ENCODE data around the gene CPT2. TPM values are rescaled to one million over a fixed set of nuclear protein-coding genes. Genes with fewer than 3 reads are reported as not detected.

Gene CPT2
- total RNA-seq, 1 experiment from 2014 or later, result 35.7 TPM

GRCh38 chr1:53153752-53154151 is 42.9 kb upstream of the CPT2 start:
- DNase-seq, result no peak
- no peaks in the 10 kb centered on the region for H3K9me2 ChIP-seq (ENCODE audit: insufficient read depth)
- no peak overlapping the region for H3K4me3 ChIP-seq
- H3K9me3 ChIP-seq (ENCODE audit: insufficient read depth, low read depth), result no peaks in the 10 kb centered on the region
- H3K4me2 ChIP-seq, result no peak overlapping the region
- ChIA-PET POLR2A (ENCODE audit: unreplicated experiment) (no interaction called here), CTCF (interaction anchor here (0.6 kb wide), 1 partner anchor 26 kb away, joined by 3 read pairs; no protein-coding TSS in a partner anchor)
- no peak overlapping the region for H2AFZ ChIP-seq
- no peaks in the 10 kb centered on the region for H3F3A ChIP-seq (ENCODE audit: insufficient read depth, low read depth)
- H3K36me3 ChIP-seq (ENCODE audit: low read depth), result no peaks in the 10 kb centered on the region
- intact Hi-C loops (cut with micrococcal nuclease; ENCODE audit: unreplicated experiment), result no loop called here
- BruUV-seq (replicated peaks), result no TSS peak
- no peak overlapping the region for H3K27ac ChIP-seq
- TF ChIP-seq CTCF (conservative IDR thresholded peaks at IDR 0.05), result no peak
- TF ChIP-seq EZH2 (IDR thresholded peaks at IDR 0.05; ENCODE audit: low read depth), result no peak
- H3K27me3 ChIP-seq (ENCODE audit: insufficient read depth, low read depth), result no peaks in the 10 kb centered on the region
- H3K4me1 ChIP-seq (replicated peaks; ENCODE audit: insufficient read depth), result no peaks in the 10 kb centered on the region
- no peaks in the 10 kb centered on the region for H3K79me2 ChIP-seq (ENCODE audit: low read depth)
- no peaks in the 10 kb centered on the region for H4K20me1 ChIP-seq (ENCODE audit: insufficient read depth)

- no peaks in the 10 kb centered on the region for H3K9me2 ChIP-seq (ENCODE audit: insufficient read depth)
- no peaks in the 10 kb centered on the region for H3F3A ChIP-seq (ENCODE audit: insufficient read depth, low read depth)
- H3K4me3 ChIP-seq, result no peak overlapping the region
- intact Hi-C loops (cut with micrococcal nuclease; ENCODE audit: unreplicated experiment), result no loop called here
- no peaks in the 10 kb centered on the region for H3K4me1 ChIP-seq (replicated peaks; ENCODE audit: insufficient read depth)
- no peaks in the 10 kb centered on the region for H4K20me1 ChIP-seq (ENCODE audit: insufficient read depth)
- no peak overlapping the region for H3K27ac ChIP-seq
- ChIA-PET CTCF (no interaction called here), POLR2A (ENCODE audit: unreplicated experiment) (no interaction called here)
- no peak overlapping the region for H3K4me2 ChIP-seq
- no TSS peak for BruUV-seq (replicated peaks)
- no peak for DNase-seq
- H2AFZ ChIP-seq, result no peak overlapping the region
- no peaks in the 10 kb centered on the region for H3K27me3 ChIP-seq (ENCODE audit: insufficient read depth, low read depth)
- H3K79me2 ChIP-seq (ENCODE audit: low read depth), result no peaks in the 10 kb centered on the region
- H3K9me3 ChIP-seq (ENCODE audit: insufficient read depth, low read depth), result no peaks in the 10 kb centered on the region
- TF ChIP-seq EZH2 (IDR thresholded peaks at IDR 0.05; ENCODE audit: low read depth) (no peak), CTCF (conservative IDR thresholded peaks at IDR 0.05) (no peak)
- H3K36me3 ChIP-seq (ENCODE audit: low read depth), result no peaks in the 10 kb centered on the region
Observed at GRCh38 chr1:53154859-53155438, 41.7 kb upstream of the CPT2 start.

GRCh38 chr1:53155534-53155933 is 41.1 kb upstream of the CPT2 start:
- H3K4me2 ChIP-seq, result no peak overlapping the region
- intact Hi-C loops (cut with micrococcal nuclease; ENCODE audit: unreplicated experiment), result no loop called here
- no peaks in the 10 kb centered on the region for H3K4me1 ChIP-seq (replicated peaks; ENCODE audit: insufficient read depth)
- ChIA-PET CTCF (no interaction called here), POLR2A (ENCODE audit: unreplicated experiment) (no interaction called here)
- no peak overlapping the region for H2AFZ ChIP-seq
- no peaks in the 10 kb centered on the region for H3K9me2 ChIP-seq (ENCODE audit: insufficient read depth)
- no TSS peak for BruUV-seq (replicated peaks)
- H4K20me1 ChIP-seq (ENCODE audit: insufficient read depth), result no peaks in the 10 kb centered on the region
- no peaks in the 10 kb centered on the region for H3F3A ChIP-seq (ENCODE audit: insufficient read depth, low read depth)
- no peaks in the 10 kb centered on the region for H3K27me3 ChIP-seq (ENCODE audit: insufficient read depth, low read depth)
- TF ChIP-seq EZH2 (IDR thresholded peaks at IDR 0.05; ENCODE audit: low read depth) (no peak), CTCF (conservative IDR thresholded peaks at IDR 0.05) (no peak)
- no peak for DNase-seq
- H3K36me3 ChIP-seq (ENCODE audit: low read depth), result no peaks in the 10 kb centered on the region
- no peak overlapping the region for H3K27ac ChIP-seq
- no peaks in the 10 kb centered on the region for H3K9me3 ChIP-seq (ENCODE audit: insufficient read depth, low read depth)
- no peaks in the 10 kb centered on the region for H3K79me2 ChIP-seq (ENCODE audit: low read depth)
- H3K4me3 ChIP-seq, result no peak overlapping the region

All from PC-9 (cell line).